Adrenal gland (tissue), 5 donors: ENCODE measurements around the gene ADRA1B.

Experiments
- POLR2A ChIP-seq, 2 donors: fragments of 450-650 bp; IDR thresholded peaks; one replicate each; pipeline ENCODE4 v1.6.1; 2017; ENCODE audit warnings: antibody characterized with exemption in 2 of 2, mild to moderate bottlenecking in 2 of 2, moderate library complexity in 1 of 2
- TF ChIP-seq, protein P1 (sequence below), 6 experiments: fragments of 450-650 bp in 4 of 6; fragments of 200-600 bp in 2 of 6; sonication (generic) in 1 of 6; IDR thresholded peaks; 1 replicate in 5 of 6; 2 replicates in 1 of 6; pipeline versions ENCODE4 v1.5.1 to v1.8.0; 2016 to 2021; ENCODE audit warnings: antibody characterized with exemption in 6 of 6, mild to moderate bottlenecking in 2 of 6, moderate library complexity in 1 of 6
- donor health status: DM: no; HTN: no; CAD: no.

GRCh38 chr5:159910207-159910842 lies 6.0 kb upstream of the ADRA1B start:
- TF ChIP-seq, protein P1, sequence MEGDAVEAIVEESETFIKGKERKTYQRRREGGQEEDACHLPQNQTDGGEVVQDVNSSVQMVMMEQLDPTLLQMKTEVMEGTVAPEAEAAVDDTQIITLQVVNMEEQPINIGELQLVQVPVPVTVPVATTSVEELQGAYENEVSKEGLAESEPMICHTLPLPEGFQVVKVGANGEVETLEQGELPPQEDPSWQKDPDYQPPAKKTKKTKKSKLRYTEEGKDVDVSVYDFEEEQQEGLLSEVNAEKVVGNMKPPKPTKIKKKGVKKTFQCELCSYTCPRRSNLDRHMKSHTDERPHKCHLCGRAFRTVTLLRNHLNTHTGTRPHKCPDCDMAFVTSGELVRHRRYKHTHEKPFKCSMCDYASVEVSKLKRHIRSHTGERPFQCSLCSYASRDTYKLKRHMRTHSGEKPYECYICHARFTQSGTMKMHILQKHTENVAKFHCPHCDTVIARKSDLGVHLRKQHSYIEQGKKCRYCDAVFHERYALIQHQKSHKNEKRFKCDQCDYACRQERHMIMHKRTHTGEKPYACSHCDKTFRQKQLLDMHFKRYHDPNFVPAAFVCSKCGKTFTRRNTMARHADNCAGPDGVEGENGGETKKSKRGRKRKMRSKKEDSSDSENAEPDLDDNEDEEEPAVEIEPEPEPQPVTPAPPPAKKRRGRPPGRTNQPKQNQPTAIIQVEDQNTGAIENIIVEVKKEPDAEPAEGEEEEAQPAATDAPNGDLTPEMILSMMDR (IDR thresholded peaks at IDR 0.05) = no peak
- no peak for TF ChIP-seq POLR2A (IDR thresholded peaks at IDR 0.05)
